NOMO-1 (cell line): ENCODE results near the gene NEUROG3.

Source experiments
- DNase-seq, 2 experiments: peaks; one replicate each; lab custom pipeline; 2025; ENCODE audit not compliant: unreplicated experiment in 2 of 2; lab: John Stamatoyannopoulos, UW

The NEUROG3 gene

DNA sequence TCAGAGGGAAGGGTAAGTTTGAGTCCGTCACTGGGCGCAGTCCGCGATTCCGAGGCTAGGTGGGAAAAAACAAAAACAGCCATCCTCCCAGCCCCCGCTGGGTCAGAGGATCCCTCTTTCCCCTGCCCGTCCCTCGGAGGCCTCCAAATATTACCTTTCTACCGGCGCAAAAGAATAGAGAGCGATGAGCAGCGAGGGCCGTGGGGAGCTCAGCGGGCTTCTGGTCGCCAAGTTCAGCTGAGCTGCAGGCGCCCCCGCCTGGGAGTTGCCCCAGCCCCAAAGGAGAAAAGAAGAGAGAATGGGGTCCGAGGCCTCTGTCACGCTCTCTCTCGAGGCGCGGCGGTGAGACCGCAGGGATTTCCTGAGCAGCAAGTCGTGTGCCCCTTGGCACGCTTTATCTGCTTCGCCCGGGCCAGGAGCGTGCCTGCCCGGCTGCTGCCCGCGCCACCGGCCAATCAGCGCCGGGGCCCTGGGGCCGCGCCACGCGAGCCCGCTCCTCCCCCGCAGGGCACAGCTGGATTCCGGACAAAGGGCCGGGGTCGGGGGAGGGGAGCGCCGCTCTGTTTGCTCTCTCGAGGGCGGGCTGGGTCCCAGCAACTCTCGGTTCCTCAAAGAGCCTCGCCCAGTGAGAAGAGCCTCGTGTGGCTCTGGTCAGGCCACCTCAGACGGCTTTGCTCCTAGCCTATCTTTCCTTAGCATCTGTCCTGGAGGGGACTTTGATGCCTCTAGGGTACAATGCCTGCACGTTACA lies at the start of gene NEUROG3:
NEUROG3 (minus strand) TSS at position 367 of the 751 bp plus-strand sequence. CDS start 379 bp downstream, outside the sequence.
- peak; percentile 23 to 45 for DNase-seq

DNA sequence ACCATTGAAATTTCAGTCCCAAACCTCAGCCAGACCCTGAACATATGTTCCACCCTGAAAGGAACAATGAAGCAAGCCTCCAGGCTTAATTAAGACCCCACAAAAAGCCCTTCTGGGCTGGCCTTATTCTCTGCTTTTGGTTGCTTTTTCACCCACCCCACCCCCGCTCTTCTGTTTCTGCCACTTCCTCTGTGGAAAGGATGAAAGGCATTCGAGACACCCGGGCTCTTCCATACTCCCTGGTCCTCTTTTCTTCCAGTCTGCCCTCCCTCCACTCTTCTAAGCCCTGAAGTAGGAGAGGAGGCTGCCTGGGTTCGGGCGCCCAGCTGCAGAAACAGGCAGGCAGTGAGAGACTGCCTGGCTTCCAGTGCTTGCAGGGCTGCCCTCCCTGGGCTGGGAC lies 47.4 kb upstream of the NEUROG3 start:
- no peak for DNase-seq

GRCh38 chr10:69619626-69620025 lies 46.4 kb upstream of the NEUROG3 start:
- DNase-seq = no peak

GRCh38 chr10:69618746-69619145 lies 45.5 kb upstream of the NEUROG3 start:
- DNase-seq = no peak

DNA sequence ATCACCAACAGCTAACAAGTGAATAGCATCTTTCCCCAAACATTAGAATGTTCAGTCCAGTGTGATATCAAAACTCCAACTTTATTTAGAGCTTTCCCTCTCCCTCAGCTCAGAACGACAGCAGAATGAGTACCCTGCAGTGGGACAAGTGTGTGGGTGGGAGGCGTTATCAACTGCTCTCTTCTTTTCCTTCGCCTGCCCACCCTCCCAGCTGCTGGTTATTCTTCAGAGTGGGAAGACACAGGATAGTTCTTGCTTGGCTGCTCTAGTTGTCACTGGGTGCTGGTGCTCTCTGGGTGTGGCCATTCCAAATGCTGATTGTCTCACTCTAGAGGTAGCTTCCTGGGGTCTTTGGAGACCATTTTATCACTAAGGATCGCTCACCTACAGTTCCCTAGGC lies 43.1 kb upstream of the NEUROG3 start:
- DNase-seq = no peak

DNA sequence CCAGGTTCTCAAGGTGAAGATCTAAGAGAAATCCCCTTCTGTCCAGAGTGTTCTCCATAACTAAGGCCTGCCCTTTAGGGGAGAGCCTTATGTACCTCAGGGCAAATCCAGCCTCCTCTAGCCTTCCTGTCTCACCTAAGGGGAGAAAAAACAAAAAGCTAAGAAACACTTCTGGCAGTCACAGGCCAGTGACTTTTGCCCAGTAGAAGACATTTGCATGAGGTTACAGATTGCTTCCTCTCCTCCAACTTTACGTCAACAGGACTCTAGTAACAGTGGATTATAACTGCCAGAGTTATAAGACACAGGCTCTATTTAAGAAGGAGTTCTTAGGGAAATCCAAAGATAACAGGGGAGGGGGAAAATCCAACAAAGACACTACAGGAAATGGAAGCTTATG lies 40.9 kb upstream of the NEUROG3 start:
- no peak for DNase-seq

- no peak for DNase-seq
Measured at GRCh38 chr10:69612760-69613159, 39.5 kb upstream of the NEUROG3 start.

GRCh38 chr10:69609077-69609476 lies 35.9 kb upstream of the NEUROG3 start:
- no peak for DNase-seq

DNA sequence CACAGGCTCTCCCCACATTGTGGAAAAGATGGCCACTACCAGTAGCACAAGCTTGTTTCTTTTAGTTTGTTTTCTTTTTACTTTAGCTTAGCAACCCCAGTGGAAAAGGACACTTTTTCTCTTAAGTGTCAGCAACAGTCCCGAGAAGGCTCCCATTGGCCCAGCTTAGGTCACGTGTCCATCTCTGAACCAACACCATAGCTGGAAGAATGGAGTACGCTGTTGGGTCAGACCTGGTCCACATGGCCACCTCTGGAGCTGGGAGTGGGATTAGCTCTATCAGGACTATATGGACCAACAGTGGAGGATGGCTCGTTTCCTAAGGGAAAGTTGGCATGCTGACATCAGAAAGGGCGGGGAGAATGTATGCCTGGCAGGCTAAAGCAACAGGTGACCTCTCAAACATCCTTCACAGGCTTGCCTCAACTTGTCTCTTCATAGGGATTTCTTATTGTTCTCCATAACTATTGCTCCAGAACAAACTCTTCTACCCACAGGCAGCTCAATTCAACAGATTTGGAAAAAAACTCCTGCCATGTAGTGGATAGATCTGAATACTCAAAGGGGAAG lies 27.6 kb upstream of the NEUROG3 start:
- DNase-seq = no peak

DNA sequence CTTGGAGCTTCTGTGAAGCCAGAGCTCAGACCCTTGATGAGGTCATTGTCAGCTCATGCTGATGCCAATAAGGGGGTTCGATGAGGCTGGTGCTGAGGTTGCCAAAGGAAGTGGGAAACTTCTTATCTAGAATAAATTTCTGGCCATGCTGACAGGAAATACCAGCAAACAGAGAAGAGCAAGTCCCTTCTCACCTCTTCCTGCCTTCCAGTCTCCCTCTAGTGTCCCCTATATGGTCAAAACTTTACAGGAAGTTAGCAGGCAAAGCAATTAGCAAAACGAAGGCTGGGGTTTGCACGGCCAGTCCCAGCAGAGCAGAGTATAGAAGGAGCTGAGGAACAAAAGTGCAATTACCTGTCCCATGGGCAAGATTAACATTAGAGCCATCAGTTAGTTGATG lies 15.1 kb upstream of the NEUROG3 start:
- DNase-seq = no peak

GRCh38 chr10:69584624-69585023 lies 11.4 kb upstream of the NEUROG3 start:
- no peak for DNase-seq

GRCh38 chr10:69583106-69583505 lies 9.9 kb upstream of the NEUROG3 start:
- no peak for DNase-seq

DNA sequence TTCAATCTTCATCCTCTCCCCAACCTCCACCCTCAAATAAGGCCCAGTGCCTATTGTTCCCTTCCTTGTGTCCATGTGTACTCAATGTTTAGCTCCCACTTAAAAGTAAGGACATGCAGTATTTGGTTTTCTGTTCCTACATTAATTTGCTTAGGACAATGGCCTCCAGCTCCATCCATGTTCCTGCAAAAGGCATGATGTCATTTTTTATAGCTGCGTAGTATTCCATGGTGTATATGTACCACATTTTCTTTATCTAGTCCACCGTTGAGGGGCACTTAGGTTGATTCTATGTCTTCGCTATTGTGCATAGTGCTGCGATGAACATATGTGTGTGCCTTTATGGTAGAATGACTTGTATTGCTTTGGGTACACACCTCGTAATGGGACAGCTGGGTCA lies 7.2 kb upstream of the NEUROG3 start:
- DNase-seq = no peak

DNA sequence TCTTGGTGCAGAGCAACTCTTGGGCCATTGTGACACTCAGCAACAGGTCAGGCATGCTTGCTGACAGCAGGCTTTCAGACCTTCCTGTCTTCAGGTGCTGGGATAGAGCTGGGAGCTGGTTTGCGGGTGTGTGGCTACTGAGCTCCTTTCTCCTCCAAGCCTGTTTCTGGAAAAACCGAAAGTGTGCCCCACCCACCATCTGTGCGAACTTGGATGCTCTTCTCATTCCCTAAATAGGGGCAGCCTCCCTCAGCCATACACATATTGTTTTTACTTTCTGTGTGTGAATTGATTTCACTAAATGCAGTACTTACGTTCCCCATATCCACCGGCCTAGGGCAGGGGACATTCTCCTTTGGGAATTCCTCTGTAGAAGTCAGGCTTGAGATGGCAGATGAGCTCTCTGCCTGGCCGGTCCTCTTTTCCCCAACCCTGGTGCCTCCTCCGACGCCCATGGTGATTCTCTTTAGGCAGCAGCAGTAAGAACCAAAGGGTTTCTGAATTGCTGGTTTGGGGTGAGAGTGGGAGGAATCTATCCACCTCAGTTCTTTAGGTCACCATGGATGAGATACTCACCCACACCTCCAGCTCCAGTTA lies 6.3 kb upstream of the NEUROG3 start:
- DNase-seq = no peak

GRCh38 chr10:69578508-69578991 lies 5.3 kb upstream of the NEUROG3 start:
- no peak for DNase-seq

DNA sequence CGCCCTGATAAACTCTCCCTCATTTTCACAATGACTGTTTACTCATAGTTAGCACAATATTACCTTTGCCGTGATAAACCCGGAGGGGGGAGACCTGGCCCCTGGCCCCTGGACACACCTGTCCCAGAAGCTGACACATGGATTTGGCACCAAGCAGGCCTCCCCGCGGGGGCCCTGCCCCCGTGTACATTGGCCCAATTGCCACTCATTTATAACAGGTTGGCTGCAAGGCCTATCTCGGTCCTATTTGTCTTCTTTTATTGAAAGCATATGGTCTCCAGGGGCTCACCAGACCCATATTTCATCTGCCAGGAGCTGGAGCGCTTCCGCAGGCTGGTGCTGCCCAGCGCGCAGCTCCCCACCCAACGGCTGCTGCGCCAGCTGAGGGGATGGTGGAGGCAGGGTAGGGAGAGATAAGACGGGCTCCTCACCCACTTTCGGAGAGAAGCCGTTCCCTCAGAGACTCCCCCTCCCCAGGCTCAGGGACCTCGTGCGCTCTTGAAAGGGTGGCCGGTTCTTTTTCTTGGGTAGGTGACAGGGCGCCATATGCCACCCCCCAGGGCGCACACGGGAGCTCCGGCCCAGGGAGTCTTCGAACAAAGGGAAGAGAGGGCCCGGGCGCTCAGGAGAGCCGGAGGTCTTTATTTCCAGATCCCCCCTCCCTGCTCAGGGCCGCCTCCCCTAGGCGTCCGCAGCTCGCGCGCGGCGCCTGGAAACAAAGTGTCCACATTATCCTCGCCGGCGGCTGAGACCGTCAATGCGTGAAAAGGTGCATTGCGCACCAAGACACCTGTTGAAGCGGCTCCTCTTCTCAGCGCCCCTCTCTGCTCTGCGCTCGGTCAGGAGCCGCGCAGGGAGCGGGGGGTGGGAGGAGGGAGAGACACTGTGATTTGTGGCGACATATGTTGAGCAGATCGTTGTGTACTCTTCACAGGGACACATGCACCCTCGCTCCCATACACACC lies 4.3 kb upstream of the NEUROG3 start:
- DNase-seq = no peak

DNA sequence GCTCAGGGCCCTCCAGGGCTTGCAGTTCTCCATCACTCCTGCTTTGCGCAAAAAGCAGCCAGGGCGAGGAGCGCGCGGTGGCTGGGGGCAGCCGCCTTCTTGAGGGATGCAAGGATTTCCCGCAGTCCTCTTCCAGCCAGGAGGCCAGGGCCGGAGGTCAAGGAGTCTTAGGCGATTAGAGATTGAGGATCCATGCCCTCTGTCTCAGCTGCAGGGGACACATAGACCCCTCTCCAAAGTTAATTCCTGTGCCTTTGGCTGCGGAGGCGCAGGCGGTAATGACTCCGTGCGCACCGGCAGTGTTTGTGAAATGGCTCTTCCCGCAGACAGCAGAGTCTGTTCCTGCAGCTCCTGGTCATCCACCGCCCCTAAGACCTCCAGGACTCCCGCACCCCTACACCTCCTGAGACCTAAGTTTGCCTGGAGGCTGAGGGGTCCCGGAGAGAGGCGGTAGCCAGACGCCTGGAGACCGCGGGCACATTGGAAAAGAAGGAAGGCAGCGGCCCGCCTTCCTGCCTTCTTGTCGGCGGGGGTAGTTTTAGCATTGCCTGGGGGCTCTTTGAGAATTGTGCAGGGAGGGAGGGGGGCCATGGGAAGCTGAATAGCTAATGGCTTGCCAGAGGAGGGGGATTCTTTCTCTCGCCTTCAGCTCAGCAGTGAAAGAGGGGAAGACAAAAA lies 3.3 kb upstream of the NEUROG3 start:
- no peak for DNase-seq

- DNase-seq = no peak
Measured at GRCh38 chr10:69575164-69575722, 2.0 kb upstream of the NEUROG3 start.

GRCh38 chr10:69574571-69574978 lies 1.4 kb upstream of the NEUROG3 start:
- no peak for DNase-seq
